GM23338 (cell line): ENCODE results near the gene CNTN5.

Experiments
- CREB1 ChIP-seq: fragments of 250-450 bp; sonication (Bioruptor Pico); IDR thresholded peaks from 2 replicates; pipeline ENCODE4 v1.5.0; 2020; ENCODE audit warnings: low read depth, mild to moderate bottlenecking, moderate library complexity
- ETS1 ChIP-seq: IDR thresholded peaks from 2 replicates; pipeline ENCODE4 v1.6.1; 2016; ENCODE audit warnings: antibody characterized with exemption
- EZH2 ChIP-seq: fragments of 200-600 bp; sonication (generic); IDR thresholded peaks from one replicate; pipeline ENCODE4 v1.8.0; 2017; ENCODE audit warnings: antibody characterized with exemption, mild to moderate bottlenecking, low read depth; ENCODE audit not compliant: unreplicated experiment
- EZH2phosphoT487 ChIP-seq: fragments of 200-600 bp; sonication (generic); IDR thresholded peaks from one replicate; pipeline ENCODE4 v1.8.1; 2018; ENCODE audit warnings: antibody characterized with exemption; ENCODE audit not compliant: unreplicated experiment
- NANOG ChIP-seq: IDR thresholded peaks from 2 replicates; pipeline ENCODE4 v1.6.1; 2016; ENCODE audit warnings: antibody characterized with exemption, borderline replicate concordance
- POLR2AphosphoS5 ChIP-seq: IDR thresholded peaks from 2 replicates; pipeline ENCODE4 v1.6.1; 2016; ENCODE audit warnings: antibody characterized with exemption, low read depth
- ZNF331 ChIP-seq: fragments of 250-450 bp; sonication (Bioruptor Pico); IDR thresholded peaks from 2 replicates; pipeline ENCODE4 v1.5.0; 2020; ENCODE audit warnings: low read depth, mild to moderate bottlenecking, moderate library complexity
- TF ChIP-seq, protein P1 (sequence below), 2 experiments: fragments of 200-600 bp in 1 of 2; sonication (generic) in 1 of 2; conservative IDR thresholded peaks; 2 replicates each; pipeline versions ENCODE4 v1.5.1 to v1.6.1; 2016 to 2017; ENCODE audit warnings: antibody characterized with exemption in 2 of 2, low read depth in 2 of 2, mild to moderate bottlenecking in 2 of 2, moderate library complexity in 1 of 2
- TF ChIP-seq, protein P2 (sequence below): IDR thresholded peaks from one replicate; pipeline ENCODE4 v1.6.1; 2018; ENCODE audit warnings: antibody characterized with exemption; ENCODE audit not compliant: unreplicated experiment
- TF ChIP-seq, protein P3 (sequence below): fragments of 250-450 bp; sonication (Bioruptor Pico); IDR thresholded peaks from 2 replicates; pipeline ENCODE4 v1.5.0; 2020; ENCODE audit warnings: mild to moderate bottlenecking, moderate library complexity

- TF ChIP-seq, protein P1, sequence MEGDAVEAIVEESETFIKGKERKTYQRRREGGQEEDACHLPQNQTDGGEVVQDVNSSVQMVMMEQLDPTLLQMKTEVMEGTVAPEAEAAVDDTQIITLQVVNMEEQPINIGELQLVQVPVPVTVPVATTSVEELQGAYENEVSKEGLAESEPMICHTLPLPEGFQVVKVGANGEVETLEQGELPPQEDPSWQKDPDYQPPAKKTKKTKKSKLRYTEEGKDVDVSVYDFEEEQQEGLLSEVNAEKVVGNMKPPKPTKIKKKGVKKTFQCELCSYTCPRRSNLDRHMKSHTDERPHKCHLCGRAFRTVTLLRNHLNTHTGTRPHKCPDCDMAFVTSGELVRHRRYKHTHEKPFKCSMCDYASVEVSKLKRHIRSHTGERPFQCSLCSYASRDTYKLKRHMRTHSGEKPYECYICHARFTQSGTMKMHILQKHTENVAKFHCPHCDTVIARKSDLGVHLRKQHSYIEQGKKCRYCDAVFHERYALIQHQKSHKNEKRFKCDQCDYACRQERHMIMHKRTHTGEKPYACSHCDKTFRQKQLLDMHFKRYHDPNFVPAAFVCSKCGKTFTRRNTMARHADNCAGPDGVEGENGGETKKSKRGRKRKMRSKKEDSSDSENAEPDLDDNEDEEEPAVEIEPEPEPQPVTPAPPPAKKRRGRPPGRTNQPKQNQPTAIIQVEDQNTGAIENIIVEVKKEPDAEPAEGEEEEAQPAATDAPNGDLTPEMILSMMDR (conservative IDR thresholded peaks at IDR 0.05; ENCODE audit: low read depth in 2 of 2): no peak
- TF ChIP-seq POLR2AphosphoS5: no peak
- TF ChIP-seq NANOG: no peak
- no peak for TF ChIP-seq CREB1 (CRISPR knock-in tag)
- TF ChIP-seq EZH2: no peak
- TF ChIP-seq EZH2phosphoT487: no peak
- TF ChIP-seq, protein P2, sequence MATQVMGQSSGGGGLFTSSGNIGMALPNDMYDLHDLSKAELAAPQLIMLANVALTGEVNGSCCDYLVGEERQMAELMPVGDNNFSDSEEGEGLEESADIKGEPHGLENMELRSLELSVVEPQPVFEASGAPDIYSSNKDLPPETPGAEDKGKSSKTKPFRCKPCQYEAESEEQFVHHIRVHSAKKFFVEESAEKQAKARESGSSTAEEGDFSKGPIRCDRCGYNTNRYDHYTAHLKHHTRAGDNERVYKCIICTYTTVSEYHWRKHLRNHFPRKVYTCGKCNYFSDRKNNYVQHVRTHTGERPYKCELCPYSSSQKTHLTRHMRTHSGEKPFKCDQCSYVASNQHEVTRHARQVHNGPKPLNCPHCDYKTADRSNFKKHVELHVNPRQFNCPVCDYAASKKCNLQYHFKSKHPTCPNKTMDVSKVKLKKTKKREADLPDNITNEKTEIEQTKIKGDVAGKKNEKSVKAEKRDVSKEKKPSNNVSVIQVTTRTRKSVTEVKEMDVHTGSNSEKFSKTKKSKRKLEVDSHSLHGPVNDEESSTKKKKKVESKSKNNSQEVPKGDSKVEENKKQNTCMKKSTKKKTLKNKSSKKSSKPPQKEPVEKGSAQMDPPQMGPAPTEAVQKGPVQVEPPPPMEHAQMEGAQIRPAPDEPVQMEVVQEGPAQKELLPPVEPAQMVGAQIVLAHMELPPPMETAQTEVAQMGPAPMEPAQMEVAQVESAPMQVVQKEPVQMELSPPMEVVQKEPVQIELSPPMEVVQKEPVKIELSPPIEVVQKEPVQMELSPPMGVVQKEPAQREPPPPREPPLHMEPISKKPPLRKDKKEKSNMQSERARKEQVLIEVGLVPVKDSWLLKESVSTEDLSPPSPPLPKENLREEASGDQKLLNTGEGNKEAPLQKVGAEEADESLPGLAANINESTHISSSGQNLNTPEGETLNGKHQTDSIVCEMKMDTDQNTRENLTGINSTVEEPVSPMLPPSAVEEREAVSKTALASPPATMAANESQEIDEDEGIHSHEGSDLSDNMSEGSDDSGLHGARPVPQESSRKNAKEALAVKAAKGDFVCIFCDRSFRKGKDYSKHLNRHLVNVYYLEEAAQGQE: no peak
- TF ChIP-seq ETS1: no peak
- TF ChIP-seq ZNF331 (CRISPR knock-in tag): no peak
- TF ChIP-seq, protein P3, sequence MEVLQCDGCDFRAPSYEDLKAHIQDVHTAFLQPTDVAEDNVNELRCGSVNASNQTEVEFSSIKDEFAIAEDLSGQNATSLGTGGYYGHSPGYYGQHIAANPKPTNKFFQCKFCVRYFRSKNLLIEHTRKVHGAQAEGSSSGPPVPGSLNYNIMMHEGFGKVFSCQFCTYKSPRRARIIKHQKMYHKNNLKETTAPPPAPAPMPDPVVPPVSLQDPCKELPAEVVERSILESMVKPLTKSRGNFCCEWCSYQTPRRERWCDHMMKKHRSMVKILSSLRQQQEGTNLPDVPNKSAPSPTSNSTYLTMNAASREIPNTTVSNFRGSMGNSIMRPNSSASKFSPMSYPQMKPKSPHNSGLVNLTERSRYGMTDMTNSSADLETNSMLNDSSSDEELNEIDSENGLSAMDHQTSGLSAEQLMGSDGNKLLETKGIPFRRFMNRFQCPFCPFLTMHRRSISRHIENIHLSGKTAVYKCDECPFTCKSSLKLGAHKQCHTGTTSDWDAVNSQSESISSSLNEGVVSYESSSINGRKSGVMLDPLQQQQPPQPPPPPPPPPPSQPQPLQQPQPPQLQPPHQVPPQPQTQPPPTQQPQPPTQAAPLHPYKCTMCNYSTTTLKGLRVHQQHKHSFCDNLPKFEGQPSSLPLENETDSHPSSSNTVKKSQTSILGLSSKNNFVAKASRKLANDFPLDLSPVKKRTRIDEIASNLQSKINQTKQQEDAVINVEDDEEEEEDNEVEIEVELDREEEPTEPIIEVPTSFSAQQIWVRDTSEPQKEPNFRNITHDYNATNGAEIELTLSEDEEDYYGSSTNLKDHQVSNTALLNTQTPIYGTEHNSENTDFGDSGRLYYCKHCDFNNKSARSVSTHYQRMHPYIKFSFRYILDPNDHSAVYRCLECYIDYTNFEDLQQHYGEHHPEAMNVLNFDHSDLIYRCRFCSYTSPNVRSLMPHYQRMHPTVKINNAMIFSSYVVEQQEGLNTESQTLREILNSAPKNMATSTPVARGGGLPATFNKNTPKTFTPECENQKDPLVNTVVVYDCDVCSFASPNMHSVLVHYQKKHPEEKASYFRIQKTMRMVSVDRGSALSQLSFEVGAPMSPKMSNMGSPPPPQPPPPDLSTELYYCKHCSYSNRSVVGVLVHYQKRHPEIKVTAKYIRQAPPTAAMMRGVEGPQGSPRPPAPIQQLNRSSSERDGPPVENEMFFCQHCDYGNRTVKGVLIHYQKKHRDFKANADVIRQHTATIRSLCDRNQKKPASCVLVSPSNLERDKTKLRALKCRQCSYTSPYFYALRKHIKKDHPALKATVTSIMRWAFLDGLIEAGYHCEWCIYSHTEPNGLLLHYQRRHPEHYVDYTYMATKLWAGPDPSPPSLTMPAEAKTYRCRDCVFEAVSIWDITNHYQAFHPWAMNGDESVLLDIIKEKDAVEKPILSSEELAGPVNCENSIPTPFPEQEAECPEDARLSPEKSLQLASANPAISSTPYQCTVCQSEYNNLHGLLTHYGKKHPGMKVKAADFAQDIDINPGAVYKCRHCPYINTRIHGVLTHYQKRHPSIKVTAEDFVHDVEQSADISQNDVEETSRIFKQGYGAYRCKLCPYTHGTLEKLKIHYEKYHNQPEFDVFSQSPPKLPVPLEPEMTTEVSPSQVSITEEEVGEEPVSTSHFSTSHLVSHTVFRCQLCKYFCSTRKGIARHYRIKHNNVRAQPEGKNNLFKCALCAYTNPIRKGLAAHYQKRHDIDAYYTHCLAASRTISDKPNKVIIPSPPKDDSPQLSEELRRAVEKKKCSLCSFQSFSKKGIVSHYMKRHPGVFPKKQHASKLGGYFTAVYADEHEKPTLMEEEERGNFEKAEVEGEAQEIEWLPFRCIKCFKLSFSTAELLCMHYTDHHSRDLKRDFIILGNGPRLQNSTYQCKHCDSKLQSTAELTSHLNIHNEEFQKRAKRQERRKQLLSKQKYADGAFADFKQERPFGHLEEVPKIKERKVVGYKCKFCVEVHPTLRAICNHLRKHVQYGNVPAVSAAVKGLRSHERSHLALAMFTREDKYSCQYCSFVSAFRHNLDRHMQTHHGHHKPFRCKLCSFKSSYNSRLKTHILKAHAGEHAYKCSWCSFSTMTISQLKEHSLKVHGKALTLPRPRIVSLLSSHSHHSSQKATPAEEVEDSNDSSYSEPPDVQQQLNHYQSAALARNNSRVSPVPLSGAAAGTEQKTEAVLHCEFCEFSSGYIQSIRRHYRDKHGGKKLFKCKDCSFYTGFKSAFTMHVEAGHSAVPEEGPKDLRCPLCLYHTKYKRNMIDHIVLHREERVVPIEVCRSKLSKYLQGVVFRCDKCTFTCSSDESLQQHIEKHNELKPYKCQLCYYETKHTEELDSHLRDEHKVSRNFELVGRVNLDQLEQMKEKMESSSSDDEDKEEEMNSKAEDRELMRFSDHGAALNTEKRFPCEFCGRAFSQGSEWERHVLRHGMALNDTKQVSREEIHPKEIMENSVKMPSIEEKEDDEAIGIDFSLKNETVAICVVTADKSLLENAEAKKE: no peak
Observed at GRCh38 chr11:99718291-99718690, 697.5 kb downstream of the CNTN5 start.
